ENCODE data around the gene ERC1.

DNA sequence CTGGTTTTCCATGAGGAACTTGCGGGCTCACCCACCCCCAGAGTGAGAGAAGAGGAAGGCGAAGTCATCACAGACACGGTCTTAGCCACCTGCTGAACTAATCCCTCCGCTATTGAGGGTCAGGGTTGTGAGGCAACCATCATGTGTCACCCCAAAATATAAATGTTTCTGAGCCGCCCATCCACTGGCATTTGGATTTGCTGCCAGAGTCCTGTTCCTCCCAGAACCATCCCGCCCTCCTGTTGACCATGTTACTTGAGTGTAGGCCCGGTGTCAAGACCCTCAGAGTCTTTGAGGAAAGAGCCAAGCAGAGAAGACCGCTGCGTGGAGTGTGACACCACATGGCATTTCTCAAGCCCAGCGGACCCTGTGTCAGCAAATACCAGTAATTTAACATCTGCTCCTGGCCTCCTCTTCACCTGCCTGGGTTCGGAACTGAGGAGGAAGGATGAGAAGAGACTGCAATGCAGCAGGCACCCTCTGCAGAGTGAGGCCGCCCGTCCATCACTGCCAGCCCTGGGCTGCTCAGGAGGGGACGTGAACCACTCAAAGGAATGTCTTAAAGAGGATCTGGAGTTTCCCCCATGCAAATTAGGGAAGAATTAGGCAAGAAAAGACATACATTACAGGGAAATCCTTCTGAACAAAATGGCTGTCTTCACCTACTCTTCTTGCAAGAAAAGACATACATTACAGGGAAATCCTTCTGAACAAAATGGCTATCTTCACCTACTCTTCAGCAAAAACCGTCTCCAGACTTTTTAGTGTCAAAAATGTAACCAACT is 502.9 kb downstream of the ERC1 start:
- TF ChIP-seq, protein P1, sequence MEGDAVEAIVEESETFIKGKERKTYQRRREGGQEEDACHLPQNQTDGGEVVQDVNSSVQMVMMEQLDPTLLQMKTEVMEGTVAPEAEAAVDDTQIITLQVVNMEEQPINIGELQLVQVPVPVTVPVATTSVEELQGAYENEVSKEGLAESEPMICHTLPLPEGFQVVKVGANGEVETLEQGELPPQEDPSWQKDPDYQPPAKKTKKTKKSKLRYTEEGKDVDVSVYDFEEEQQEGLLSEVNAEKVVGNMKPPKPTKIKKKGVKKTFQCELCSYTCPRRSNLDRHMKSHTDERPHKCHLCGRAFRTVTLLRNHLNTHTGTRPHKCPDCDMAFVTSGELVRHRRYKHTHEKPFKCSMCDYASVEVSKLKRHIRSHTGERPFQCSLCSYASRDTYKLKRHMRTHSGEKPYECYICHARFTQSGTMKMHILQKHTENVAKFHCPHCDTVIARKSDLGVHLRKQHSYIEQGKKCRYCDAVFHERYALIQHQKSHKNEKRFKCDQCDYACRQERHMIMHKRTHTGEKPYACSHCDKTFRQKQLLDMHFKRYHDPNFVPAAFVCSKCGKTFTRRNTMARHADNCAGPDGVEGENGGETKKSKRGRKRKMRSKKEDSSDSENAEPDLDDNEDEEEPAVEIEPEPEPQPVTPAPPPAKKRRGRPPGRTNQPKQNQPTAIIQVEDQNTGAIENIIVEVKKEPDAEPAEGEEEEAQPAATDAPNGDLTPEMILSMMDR (IDR thresholded peaks at IDR 0.05): no peak
- no peak for TF ChIP-seq POLR2A (IDR thresholded peaks at IDR 0.05; ENCODE audit: low read depth)

Data from esophagus muscularis mucosa (tissue), 3 donors.